K562 (cell line): ENCODE data around the gene TMEM63A. TPM values are rescaled to one million over a fixed set of nuclear protein-coding genes. Genes with fewer than 3 reads are reported as not detected.
A peak's percentile ranks its signal among the peaks of the same experiment; 100 is the strongest.

Source experiments
- CEBPG ChIP-seq, 3 experiments: fragments of 200-800 bp in 1 of 3; sonication (Bioruptor generic) in 1 of 3; sonication (generic) in 1 of 3; formaldehyde crosslinking in 1 of 3; IDR thresholded peaks in 2 of 3; conservative IDR thresholded peaks in 1 of 3; 2 replicates each; pipeline versions ENCODE4 v1.6.1 to v1.8.0; 2016 to 2022; ENCODE audit warnings: missing compliant biosample characterization in 2 of 3, missing genetic modification characterization in 2 of 3, mild to moderate bottlenecking in 1 of 3, missing genetic modification reagents in 1 of 3
- CTBP1 ChIP-seq: fragments of 450-650 bp; IDR thresholded peaks from 2 replicates; pipeline ENCODE4 v1.6.1; 2016; ENCODE audit warnings: borderline replicate concordance
- E2F8 ChIP-seq: fragments of 450-650 bp; IDR thresholded peaks from 2 replicates; pipeline ENCODE4 v1.7.1; 2018; ENCODE audit warnings: mild to moderate bottlenecking, low read depth; ENCODE audit not compliant: partially characterized antibody
- ELF2 ChIP-seq: fragments of 250-450 bp; sonication (Bioruptor Pico); IDR thresholded peaks from 2 replicates; pipeline ENCODE4 v1.5.0; 2021; ENCODE audit warnings: mild to moderate bottlenecking
- ELF4 ChIP-seq: fragments of 450-650 bp; formaldehyde crosslinking; IDR thresholded peaks from 2 replicates; pipeline ENCODE4 v1.4.0; 2022; ENCODE audit warnings: missing genetic modification characterization
- PHF20 ChIP-seq: fragments of 450-650 bp; IDR thresholded peaks from 2 replicates; pipeline ENCODE4 v1.6.1; 2018; ENCODE audit not compliant: partially characterized antibody
- RFX7 ChIP-seq: fragments of 250-450 bp; sonication (Bioruptor Pico); IDR thresholded peaks from 2 replicates; pipeline ENCODE4 v1.5.1; 2021; ENCODE audit warnings: mild to moderate bottlenecking
- TBP ChIP-seq: optimal IDR thresholded peaks from 2 replicates; pipeline ENCODE3; 2011; ENCODE audit warnings: low read depth, low read length, improper control_type of control experiment
- VEZF1 ChIP-seq: fragments of 200-800 bp; sonication (Bioruptor generic); IDR thresholded peaks from 2 replicates; pipeline ENCODE4 v1.6.1; 2017; ENCODE audit warnings: missing genetic modification characterization, missing compliant biosample characterization
- ZBTB9 ChIP-seq: fragments of 450-650 bp; formaldehyde crosslinking; IDR thresholded peaks from 2 replicates; pipeline ENCODE4 v1.4.0; 2020; ENCODE audit warnings: mild to moderate bottlenecking, moderate library complexity
- polyA plus RNA-seq, 8 experiments: library from polyadenylated mRNA; depleted of rRNA in 4 of 8; stranded (reverse) in 5 of 8; unstranded in 3 of 8; fragments of >200 nt; fragmentation: Nextera tagmentation in 2 of 8; fragmentation: Illumina TruSeq in 1 of 8; extraction: Ambion mirVana in 2 of 8; extraction: Trizol in 1 of 8; gene quantifications; 2 replicates each; pipeline versions ENCODE4 v1.2.1 to v1.2.3, GENCODE V29; 2011 to 2014; ENCODE audit warnings: inconsistent platforms in 1 of 8, missing spikeins in 1 of 8
- total RNA-seq, 7 experiments: library from RNA; depleted of rRNA in 6 of 7; stranded (reverse); fragments of >200 nt in 6 of 7; fragmentation: Illumina TruSeq in 2 of 7; extraction: Trizol in 2 of 7; gene quantifications; 2 replicates each; pipeline versions ENCODE4 v1.2.1 to v1.2.3, GENCODE V29; 2011 to 2021; ENCODE audit warnings: low replicate concordance in 1 of 7
- TF ChIP-seq, protein P1 (sequence below): fragments of 250-450 bp; sonication (Bioruptor Pico); IDR thresholded peaks from 2 replicates; pipeline ENCODE4 v1.4.0; 2020; ENCODE audit warnings: mild to moderate bottlenecking, moderate library complexity, borderline replicate concordance
- TF ChIP-seq, protein P2 (sequence below), 3 experiments: fragments of 200-800 bp in 1 of 3; fragments of 250-450 bp in 1 of 3; fragments of 450-650 bp in 1 of 3; sonication (Bioruptor Pico) in 1 of 3; sonication (Bioruptor generic) in 1 of 3; formaldehyde crosslinking in 1 of 3; IDR thresholded peaks; 2 replicates each; pipeline versions ENCODE4 v1.6.1 to v1.8.0; 2016 to 2022; ENCODE audit warnings: mild to moderate bottlenecking in 2 of 3, missing genetic modification characterization in 2 of 3, missing compliant biosample characterization in 1 of 3, moderate library complexity in 1 of 3

TMEM63A gene
- total and polyA plus RNA-seq, 9 of the 15 experiments (the other 6 are each of a cell fraction or from before 2014, with no cell fraction given), result 2.0 to 54.6 (median 17.5) TPM

DNA sequence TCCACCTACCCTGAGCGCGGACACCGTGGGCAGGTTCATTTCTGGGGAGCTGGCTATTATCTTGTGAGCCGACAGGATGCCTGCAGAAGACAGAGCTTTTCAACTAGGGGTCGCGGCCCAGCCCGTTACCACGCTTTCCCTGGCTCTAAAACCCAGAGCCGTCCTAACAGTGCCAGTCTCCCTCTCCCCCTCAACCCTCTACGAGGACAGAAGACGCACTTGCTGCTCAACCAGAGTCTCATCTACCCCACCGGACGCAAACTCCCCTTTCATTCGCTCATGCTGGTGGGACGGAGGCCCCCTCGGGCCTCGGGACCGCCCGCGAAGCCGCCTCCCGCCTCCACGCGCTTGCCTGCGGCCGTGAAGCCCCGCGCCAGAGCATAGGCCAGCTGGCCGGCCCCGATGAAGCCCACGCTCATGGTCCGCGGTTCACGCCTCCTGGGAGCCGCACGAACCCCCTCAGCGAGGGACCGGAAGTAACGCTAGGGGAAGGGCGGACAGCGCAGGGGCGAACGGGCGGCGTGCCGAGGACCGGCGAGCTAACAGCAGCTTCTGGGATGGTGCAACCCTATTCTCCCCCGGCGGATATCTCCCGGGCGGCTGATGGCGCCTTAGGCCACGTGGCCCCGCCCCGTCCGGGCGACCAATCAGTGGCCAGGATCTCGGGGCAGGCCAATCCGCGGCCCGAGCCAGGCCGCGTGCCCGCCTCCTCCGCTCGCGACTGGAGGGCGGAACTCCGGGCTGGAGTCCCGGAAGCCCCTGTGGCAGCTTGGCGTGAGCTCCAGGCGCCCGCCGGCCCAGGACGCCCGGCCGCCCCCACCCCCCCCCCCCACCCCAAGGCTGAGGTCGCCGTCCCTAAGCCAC, 41.7 kb upstream of the TMEM63A start, which contains the start of gene PYCR2 (continued):
- TF ChIP-seq VEZF1 (CRISPR knock-in tag) (peak; percentile 95), ELF2 (no peak), CTBP1 (peak; percentile 71), PHF20 (peak; percentile 81), E2F8 (peak; percentile 74), ELF4 (CRISPR knock-in tag) (0 out of 2 replicates have a peak, but pooled peaks have one; percentile 14), TBP (peak; percentile 91), CEBPG (CRISPR knock-in tag; IDR thresholded peaks at IDR 0.05) (peak; percentile 92), CEBPG (tag; conservative IDR thresholded peaks at IDR 0.05 in 1 of 2, IDR thresholded peaks at IDR 0.05 in 1 of 2) (peak; percentile 55 to 89; a peak in 3 of 4 replicates), RFX7 (no peak), ZBTB9 (peak; percentile 33; the same call in 1 of the 2 replicates)
- TF ChIP-seq, protein P1, sequence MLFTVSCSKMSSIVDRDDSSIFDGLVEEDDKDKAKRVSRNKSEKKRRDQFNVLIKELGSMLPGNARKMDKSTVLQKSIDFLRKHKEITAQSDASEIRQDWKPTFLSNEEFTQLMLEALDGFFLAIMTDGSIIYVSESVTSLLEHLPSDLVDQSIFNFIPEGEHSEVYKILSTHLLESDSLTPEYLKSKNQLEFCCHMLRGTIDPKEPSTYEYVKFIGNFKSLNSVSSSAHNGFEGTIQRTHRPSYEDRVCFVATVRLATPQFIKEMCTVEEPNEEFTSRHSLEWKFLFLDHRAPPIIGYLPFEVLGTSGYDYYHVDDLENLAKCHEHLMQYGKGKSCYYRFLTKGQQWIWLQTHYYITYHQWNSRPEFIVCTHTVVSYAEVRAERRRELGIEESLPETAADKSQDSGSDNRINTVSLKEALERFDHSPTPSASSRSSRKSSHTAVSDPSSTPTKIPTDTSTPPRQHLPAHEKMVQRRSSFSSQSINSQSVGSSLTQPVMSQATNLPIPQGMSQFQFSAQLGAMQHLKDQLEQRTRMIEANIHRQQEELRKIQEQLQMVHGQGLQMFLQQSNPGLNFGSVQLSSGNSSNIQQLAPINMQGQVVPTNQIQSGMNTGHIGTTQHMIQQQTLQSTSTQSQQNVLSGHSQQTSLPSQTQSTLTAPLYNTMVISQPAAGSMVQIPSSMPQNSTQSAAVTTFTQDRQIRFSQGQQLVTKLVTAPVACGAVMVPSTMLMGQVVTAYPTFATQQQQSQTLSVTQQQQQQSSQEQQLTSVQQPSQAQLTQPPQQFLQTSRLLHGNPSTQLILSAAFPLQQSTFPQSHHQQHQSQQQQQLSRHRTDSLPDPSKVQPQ (CRISPR knock-in tag), result 0 out of 2 replicates have a peak, but pooled peaks have one; percentile 49
- TF ChIP-seq, protein P2, sequence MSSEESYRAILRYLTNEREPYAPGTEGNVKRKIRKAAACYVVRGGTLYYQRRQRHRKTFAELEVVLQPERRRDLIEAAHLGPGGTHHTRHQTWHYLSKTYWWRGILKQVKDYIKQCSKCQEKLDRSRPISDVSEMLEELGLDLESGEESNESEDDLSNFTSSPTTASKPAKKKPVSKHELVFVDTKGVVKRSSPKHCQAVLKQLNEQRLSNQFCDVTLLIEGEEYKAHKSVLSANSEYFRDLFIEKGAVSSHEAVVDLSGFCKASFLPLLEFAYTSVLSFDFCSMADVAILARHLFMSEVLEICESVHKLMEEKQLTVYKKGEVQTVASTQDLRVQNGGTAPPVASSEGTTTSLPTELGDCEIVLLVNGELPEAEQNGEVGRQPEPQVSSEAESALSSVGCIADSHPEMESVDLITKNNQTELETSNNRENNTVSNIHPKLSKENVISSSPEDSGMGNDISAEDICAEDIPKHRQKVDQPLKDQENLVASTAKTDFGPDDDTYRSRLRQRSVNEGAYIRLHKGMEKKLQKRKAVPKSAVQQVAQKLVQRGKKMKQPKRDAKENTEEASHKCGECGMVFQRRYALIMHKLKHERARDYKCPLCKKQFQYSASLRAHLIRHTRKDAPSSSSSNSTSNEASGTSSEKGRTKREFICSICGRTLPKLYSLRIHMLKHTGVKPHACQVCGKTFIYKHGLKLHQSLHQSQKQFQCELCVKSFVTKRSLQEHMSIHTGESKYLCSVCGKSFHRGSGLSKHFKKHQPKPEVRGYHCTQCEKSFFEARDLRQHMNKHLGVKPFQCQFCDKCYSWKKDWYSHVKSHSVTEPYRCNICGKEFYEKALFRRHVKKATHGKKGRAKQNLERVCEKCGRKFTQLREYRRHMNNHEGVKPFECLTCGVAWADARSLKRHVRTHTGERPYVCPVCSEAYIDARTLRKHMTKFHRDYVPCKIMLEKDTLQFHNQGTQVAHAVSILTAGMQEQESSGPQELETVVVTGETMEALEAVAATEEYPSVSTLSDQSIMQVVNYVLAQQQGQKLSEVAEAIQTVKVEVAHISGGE (CRISPR knock-in tag; IDR thresholded peaks at IDR 0.05), result peak in 2 of 3 experiments; percentile 90 to 98; a peak in 4 of 6 replicates
